Stimulated activated CD8-positive, alpha-beta memory T cell treated with anti-CD3 and anti-CD28 coated beads, Interleukin-7, amount 100 ng/mL, for 48 hours (primary cell): ENCODE results near the gene CCDC69.
"Not testable (repeated sequence)": the region's sequence is repeated elsewhere in the genome, so short reads cannot be mapped to it uniquely, and the experiment has no call there.

Source experiments
- DNase-seq, 2 donors: peaks; one replicate each; pipeline ENCODE4 v3.0.0-alpha.2; 2020; ENCODE audit warnings: low read depth in 1 of 2; ENCODE audit errors: extremely low read depth in 1 of 2

CCDC69 gene

DNA sequence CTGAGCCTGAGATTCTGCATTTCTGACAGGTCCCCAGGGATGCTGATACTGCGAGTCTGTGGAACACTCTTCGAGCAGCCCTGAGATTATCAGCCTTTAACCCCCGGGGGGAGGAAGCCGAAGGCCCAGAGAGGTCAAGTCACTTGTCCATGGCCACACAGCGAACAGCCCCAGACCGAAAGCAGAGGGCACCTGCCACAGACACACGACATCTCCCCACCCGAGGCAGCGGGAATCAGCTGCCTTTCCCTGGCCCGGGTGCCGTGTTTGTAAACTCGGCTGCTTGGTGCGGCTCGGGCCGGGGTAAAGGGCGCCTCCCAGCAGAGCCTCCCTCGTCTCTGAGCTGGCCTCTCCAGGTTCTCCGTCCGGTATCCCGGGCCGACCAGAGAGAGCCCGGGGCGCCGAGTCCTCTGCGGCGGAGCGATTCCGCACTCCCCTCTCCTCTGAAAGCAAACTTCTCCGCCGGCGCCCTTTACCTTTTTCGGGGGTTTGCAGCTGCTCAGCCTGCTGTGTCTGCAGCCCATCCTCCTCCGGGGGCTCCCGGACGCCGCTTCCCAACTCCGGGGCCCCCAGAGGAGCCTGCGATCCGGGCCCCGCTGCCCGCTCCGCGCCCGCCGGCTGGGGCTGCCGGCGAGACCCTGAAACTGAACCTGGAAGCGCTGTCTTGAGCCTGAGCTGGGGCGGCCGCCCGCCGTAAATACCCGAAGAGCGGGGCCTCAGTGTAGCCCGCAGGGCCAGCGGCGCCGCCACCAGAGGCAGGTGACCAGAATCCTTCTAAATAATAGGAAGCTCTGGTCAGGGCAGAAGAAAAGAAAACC lies at the start of gene CCDC69:
CCDC69 (minus strand) TSS at position 646 of the 818 bp plus-strand sequence; CDS start at position 524, 122 bp downstream.
- DNase-seq, result no peak

DNA sequence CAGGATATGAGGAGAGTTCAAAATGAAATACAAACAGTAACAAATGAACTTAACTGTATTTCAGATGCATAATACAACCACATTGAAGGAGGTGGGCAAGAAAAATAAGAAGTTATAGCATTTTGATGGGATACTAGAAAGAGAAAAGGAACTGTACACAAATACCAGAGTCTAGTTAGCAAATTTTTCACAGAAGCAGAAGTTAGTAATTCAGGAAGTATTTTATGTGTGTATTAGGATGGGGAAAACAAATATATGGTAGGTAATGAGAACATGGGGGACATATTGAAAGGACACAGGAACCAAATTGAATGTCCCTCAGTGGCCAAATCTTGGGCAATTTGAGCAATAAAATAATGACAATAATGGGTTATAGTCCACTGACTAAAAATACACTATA lies 47.4 kb upstream of the CCDC69 start:
- DNase-seq, result no peak

DNA sequence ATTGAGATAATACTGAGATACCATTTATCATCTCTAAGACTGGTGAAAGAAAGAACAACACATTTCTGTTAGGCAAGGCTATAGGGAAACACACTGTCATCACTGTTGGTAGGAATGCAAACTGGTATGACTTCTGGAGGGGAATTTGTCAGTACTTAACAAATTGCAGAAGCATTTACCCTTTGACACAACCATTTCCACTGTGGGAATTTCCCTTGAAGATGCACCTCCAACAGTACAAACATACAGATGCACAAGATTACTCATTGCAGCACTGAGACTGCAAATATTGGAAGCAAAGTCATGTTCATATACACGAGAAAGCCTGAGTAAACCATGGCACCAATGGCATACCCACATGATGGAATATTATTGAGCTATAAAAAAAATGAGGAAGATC lies 46.7 kb upstream of the CCDC69 start:
- DNase-seq, result no peak

DNA sequence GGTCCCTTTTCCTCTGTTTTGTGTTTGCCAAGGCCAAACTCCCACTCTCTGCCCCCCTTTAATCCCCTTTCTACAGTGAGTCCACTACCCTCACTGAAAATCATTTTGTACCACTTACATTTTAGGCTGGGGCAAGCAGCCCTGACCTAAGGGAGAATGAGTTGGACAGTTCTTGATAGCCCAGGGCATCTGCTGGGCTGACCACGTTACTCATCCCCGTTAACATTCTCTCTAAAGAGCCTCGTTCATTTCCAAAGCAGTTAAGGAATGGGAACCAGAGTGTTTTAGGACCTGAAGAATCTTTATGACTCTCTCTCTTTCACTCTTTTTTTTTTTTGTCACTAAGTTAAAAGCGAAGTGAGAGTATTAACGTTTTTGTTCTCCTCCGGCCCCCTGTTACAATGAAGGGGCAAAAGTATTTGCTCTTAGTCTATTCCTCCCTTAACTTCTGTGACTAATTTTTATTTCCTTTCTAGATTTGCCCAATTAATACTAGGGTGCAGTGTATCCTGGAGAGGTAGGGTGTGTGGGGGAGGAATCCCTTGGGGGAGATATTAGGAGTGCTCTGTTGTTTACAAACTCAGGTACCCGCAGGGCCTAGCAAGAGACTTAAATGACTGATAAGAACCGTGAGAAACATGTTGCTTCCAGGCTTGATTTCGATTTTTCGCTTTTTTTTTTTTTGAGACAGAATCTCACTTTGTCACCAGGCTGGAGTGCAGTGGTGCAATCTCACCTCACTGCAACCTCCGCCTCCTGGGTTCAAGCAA lies 43.8 kb upstream of the CCDC69 start:
- DNase-seq, result no peak

- DNase-seq, result peak in 1 of 2 donors; percentile 28
Observed at GRCh38 chr5:151264113-151264512, 40.2 kb upstream of the CCDC69 start.

- no peak for DNase-seq
Observed at GRCh38 chr5:151262532-151262931, 38.6 kb upstream of the CCDC69 start.

GRCh38 chr5:151259931-151260330 lies 36.0 kb upstream of the CCDC69 start:
- no peak for DNase-seq

- no peak for DNase-seq
Observed at GRCh38 chr5:151258816-151259215, 34.9 kb upstream of the CCDC69 start.

DNA sequence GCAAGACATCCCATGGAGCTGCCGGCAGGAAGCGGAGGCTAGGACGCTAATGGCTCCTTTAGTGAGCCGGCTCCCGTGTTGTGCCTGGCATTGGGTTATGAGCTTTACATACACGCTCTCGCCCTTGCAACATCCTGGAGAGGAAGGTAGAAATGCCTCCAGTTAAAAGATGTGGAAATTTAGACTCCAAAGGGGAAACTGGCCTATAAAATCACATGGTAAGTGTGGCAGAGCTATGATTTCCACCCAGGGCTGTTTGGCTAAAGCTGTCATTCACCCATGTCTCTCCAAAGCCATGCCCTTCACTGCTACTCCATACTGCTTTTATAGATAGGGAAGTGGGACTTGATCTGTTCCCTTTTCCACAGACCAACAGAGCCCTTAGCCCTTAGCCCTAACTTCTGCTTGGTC lies 34.3 kb upstream of the CCDC69 start:
- DNase-seq, result no peak

GRCh38 chr5:151257731-151258181 lies 33.9 kb upstream of the CCDC69 start:
- no peak for DNase-seq

- no peak for DNase-seq
Observed at GRCh38 chr5:151255621-151256286, 31.9 kb upstream of the CCDC69 start.

DNA sequence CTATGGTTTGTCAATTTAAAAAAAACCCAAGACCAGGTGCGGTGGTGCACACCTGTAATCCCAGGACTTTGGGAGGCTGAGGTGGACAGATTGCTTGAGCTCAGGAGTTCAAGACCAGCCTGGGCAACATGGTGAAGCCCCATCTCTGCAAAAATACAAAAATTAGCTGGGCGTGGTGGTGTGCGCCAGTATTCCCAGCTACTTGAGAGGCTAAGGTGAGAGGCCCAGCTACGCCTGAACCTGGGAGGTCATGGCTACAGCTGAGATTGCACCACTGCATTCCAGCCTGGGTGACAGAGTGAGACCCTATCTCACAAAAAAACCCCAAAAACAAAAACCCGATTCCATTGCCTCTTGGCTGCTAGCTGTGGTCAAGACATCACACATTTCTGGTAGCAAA lies 31.1 kb upstream of the CCDC69 start:
- not testable (repeated sequence) for DNase-seq

DNA sequence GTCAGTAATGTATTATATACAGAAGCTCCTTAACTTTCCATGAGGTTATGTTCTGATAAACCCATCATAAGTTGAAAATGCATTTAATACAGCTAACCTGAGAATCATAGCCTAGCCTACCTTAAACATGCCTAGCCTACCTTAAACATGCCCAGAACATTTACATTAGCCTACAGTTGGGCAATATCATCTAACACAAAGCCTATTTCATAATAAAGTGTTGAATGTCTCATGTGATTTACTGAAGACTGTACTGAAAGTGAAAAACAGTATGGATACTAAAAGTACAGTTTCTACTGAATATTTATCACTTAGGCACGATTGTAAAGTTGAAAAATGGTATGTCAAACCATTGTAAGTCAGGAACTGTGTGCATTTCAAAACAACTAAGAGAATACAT lies 30.7 kb upstream of the CCDC69 start:
- no peak for DNase-seq

DNA sequence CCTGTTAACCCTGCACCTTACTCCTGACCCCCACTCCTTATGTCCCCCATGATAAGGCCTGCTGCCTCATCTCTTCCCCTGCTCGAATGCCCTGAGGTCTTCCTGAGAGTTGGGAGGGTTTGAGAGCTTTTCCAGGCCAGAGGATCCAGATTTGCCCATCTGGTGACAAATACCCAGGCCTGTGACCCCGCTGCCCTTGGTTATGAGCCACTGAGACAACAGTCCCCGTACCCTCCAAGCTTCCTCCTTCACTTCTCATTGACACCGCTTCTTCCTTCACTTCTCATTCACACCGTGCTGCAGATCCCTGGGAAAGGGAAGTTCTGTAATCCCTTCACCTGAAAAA lies 29.7 kb upstream of the CCDC69 start:
- no peak for DNase-seq

DNA sequence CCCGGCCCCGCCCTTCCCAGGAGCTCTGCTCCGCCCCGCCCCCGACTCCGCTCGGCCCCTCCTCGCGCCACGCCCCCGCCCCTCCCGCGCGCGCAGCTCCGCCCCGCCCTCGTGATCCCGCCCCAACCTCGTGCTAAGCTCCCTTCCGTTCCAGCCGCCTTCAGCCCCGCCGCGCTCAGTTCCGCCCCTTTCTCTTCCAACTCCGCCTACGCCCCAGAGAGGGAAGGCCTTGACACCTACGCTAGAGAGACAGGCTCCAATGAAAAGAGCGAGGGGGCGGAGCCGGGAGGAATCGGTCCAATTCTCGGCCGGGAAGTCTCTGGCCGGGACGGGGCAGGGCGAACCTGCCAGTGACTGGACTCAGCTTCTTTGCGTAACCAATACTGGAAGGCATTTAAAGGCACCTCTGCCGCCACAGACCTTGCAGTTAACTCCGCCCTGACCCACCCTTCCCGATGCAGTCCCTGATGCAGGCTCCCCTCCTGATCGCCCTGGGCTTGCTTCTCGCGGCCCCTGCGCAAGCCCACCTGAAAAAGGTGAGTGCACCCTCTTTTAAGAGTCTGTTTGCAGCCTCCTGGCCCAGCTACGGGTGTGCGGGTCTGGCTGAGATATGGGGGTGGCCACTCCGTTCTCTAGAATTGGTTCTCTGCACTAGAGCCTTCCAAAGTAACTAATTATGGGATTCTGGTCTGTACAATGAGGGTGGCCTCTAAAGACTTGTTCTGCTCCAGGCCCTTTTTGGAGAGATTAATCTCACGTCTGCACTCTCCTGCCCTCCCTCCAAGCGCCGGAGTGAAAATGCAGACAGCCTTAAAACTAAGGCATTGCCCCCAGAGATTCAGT lies 29.1 kb upstream of the CCDC69 start, which contains the start of gene GM2A:
GM2A (plus strand) TSS at position 424 of the 843 bp plus-strand sequence; CDS start at position 456, 32 bp downstream.
- peak; percentile 98 to 99 for DNase-seq

DNA sequence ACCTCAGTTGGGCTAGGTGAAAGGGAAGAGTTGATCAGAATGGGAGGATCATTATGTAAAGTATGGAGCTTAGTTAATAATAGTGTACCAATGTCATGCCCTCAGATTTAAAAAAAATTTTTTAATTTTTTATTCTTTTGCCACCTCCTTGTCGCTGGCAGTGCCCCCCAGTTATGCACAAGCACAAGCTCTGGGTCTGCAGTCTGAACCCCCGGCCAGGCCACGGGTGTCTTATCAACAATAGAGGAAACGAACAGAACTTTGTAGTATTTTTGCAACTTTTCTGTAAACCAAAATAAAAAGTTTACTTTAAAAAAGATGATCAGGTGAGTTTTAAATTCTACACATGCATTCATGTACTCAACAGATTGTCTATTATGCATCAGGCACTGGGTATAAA lies 27.7 kb upstream of the CCDC69 start:
- no peak for DNase-seq

- DNase-seq, result no peak
Observed at GRCh38 chr5:151251001-151251551, 27.2 kb upstream of the CCDC69 start.

DNA sequence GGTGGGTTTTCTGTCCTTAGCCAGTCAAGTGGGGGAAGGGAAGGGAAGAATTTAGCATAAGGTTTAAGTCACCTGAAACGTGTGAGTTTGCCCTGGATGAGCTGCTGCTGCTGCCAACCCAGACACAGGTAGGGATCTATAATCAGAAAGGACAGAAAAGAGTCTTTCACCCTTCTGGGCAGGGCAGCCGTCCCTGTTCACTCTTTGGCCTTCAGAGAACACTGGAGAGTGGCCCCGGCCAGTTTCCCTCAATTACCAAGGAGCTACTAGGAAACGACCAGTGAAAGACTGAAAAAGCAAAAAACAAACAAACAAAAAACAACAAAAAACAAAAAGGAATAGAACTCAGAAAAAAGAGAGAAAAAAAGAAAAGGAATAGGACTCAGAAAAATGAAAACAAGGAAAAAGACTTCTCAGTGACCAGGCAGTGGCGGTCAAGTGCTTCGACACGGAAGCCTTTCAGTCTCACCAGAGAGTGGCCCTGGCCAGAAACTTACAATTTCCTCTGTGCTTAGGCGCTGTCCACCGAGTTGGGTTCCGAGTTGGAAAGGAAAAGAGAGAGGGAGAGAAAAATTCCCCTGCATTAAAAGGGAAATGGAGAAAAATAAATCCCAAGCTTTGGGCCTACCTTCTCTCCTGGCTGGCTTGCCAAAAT lies 26.6 kb upstream of the CCDC69 start:
- no peak for DNase-seq

DNA sequence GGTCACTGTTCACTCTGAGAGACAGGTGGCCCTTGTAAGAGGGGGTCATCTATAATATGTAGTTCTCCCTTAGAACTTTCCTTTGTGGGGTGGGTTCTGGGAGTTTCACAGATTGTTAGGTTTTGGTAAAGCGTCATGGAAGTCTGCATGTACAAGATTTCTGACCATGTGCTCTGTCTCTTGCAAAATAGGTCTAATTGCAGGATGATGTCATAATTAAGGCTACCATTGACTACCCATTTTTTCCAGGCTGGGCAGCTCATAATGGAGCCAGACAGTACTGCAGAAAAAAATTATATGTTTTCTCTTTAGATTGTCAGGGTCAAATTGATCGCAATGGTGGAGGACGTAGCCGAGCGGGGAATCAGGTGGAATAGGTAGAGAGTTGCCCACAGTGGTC lies 25.4 kb upstream of the CCDC69 start:
- DNase-seq, result no peak

GRCh38 chr5:151248651-151249050 lies 24.8 kb upstream of the CCDC69 start:
- DNase-seq, result no peak
